ENCODE results near the gene ASF1A.

- TF ChIP-seq CTCF (IDR thresholded peaks at IDR 0.05): no peak
- peak in 1 of 3 donors; percentile 27 for TF ChIP-seq POLR2A (IDR thresholded peaks at IDR 0.05)
These were observed 717 bp upstream of the ASF1A start for GRCh38 chr6:118893064-118893806.

Data from body of pancreas (tissue), 4 donors.